NCI-H2227 (cell line): Measurements from ENCODE around the gene CRIP1.

Source experiments
- DNase-seq: peaks from one replicate; lab custom pipeline; 2025; ENCODE audit not compliant: unreplicated experiment; lab: John Stamatoyannopoulos, UW

CRIP1 gene

GRCh38 chr14:105480199-105480746, 6.4 kb upstream of the CRIP1 start:
- DNase-seq, result no peak

- DNase-seq, result peak; percentile 91
Measured at GRCh38 chr14:105480807-105481801, 5.6 kb upstream of the CRIP1 start.

- peak; percentile 93 for DNase-seq
Measured at GRCh38 chr14:105481886-105482457, 4.7 kb upstream of the CRIP1 start.

GRCh38 chr14:105482486-105483110, 4.1 kb upstream of the CRIP1 start:
- DNase-seq, result no peak

GRCh38 chr14:105483300-105484068, 3.2 kb upstream of the CRIP1 start:
- no peak for DNase-seq

- DNase-seq, result no peak
Measured at GRCh38 chr14:105484069-105484996, 2.4 kb upstream of the CRIP1 start.

- no peak for DNase-seq
Measured at GRCh38 chr14:105484997-105485393, 1.7 kb upstream of the CRIP1 start.

GRCh38 chr14:105485739-105486162, 935 bp upstream of the CRIP1 start:
- no peak for DNase-seq

- no peak for DNase-seq
Measured at GRCh38 chr14:105486974-105487448, 325 bp downstream of the CRIP1 start.

GRCh38 chr14:105487449-105487985, 831 bp downstream of the CRIP1 start:
- DNase-seq, result peak; percentile 32

GRCh38 chr14:105487986-105488777, 1.5 kb downstream of the CRIP1 start:
- DNase-seq, result no peak

GRCh38 chr14:105488781-105489541, 2.3 kb downstream of the CRIP1 start:
- DNase-seq, result no peak

GRCh38 chr14:105489542-105490266, 3.0 kb downstream of the CRIP1 start:
- peak; percentile 95 for DNase-seq

GRCh38 chr14:105490267-105490571, 3.5 kb downstream of the CRIP1 start:
- DNase-seq, result no peak

GRCh38 chr14:105490572-105491365, 4.1 kb downstream of the CRIP1 start, which contains the start of gene TEDC1:
Gene TEDC1 (plus strand): TSS chr14:105491246. CDS start chr14:105491376, 130 bp downstream.
- peak; percentile 100 for DNase-seq

GRCh38 chr14:105491366-105491973, 4.8 kb downstream of the CRIP1 start:
- peak; percentile 74 for DNase-seq
